WTC11 (cell line): Measurements from ENCODE around the gene RBFOX1.

Experiments used
- CREM ChIP-seq: sonication (generic); formaldehyde crosslinking; IDR thresholded peaks from 2 replicates; pipeline ENCODE4 v1.8.1; 2022; ENCODE audit warnings: mild to moderate bottlenecking, missing genetic modification reagents, moderate library complexity
- CTCF ChIP-seq: fragments of 200-600 bp; IDR thresholded peaks from 2 replicates; pipeline ENCODE4 v1.8.0; 2022; ENCODE audit warnings: antibody characterized with exemption
- MAX ChIP-seq: sonication (generic); formaldehyde crosslinking; IDR thresholded peaks from 2 replicates; pipeline ENCODE4 v1.8.0; 2022; ENCODE audit warnings: mild to moderate bottlenecking, missing genetic modification reagents
- NFE2L1 ChIP-seq: sonication (generic); formaldehyde crosslinking; IDR thresholded peaks from 2 replicates; pipeline ENCODE4 v1.8.1; 2023; ENCODE audit warnings: missing genetic modification reagents
- PREB ChIP-seq: sonication (generic); formaldehyde crosslinking; IDR thresholded peaks from 2 replicates; pipeline ENCODE4 v1.8.1; 2022; ENCODE audit warnings: mild to moderate bottlenecking, missing genetic modification reagents, moderate library complexity, borderline replicate concordance
- USF2 ChIP-seq: sonication (generic); formaldehyde crosslinking; IDR thresholded peaks from 2 replicates; pipeline ENCODE4 v1.8.1; 2023; ENCODE audit warnings: mild to moderate bottlenecking, missing genetic modification reagents, moderate library complexity
- ZNF512 ChIP-seq: sonication (generic); formaldehyde crosslinking; IDR thresholded peaks from 2 replicates; pipeline ENCODE4 v1.8.1; 2022; ENCODE audit warnings: missing genetic modification reagents, borderline replicate concordance

GRCh38 chr16:7644811-7645210 lies 312.2 kb downstream of the RBFOX1 start:
- TF ChIP-seq CTCF (no peak), MAX (CRISPR knock-in tag) (no peak), USF2 (CRISPR knock-in tag) (no peak), ZNF512 (CRISPR knock-in tag) (no peak), CREM (CRISPR knock-in tag) (no peak), PREB (no peak), NFE2L1 (CRISPR knock-in tag) (no peak)
